ENCODE data around the gene NPDC1. TPM values are rescaled to one million over a fixed set of nuclear protein-coding genes. Genes with fewer than 3 reads are reported as not detected.

The NPDC1 gene
- total RNA-seq, 1 experiment from 2014 or later = not detected

DNA sequence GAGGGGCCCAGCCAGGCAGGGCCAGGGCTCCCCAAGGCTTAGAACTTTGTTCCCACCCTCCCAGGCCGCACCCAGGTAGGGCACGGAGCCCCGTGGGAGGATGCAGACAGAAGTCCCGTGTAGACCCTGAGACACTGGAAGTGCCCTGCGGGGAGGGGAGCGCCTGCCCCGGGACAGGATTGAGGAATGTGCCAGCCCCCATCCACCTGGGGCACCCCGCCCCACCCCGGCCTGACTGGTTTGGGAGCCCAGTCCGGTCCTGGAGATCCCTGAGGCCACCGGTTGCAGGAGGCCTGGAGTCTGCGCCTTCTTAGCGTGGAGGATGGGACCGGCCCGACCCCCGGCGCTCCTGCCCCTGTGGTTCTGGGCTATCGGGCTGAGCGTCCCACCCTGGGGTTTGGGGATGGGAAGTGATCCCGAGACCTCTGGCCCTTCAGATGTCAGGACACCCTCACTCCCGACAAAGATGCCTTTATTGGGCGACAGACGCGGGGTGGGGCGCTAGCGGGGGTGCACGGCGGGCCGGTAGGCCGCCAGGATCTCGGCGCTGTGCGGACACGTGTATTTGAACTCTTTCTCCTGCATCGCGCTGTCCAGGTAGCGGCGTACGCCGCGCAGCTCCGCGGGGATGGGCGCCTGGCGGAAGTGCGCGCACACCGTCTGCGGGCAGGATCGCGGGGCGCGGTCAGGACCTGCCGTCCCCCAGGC lies 51.6 kb downstream of the NPDC1 start:
- H3K4me1 ChIP-seq (replicated peaks) = peaks cover 30% of the 10 kb centered on the region
- DNase-seq (ENCODE audit: low read depth in 1 of 2, low spot score in 2 of 2) = no peak
- no peaks in the 10 kb centered on the region for H3K36me3 ChIP-seq
- no peak overlapping the region for H3K27ac ChIP-seq
- no peak overlapping the region for H3K4me3 ChIP-seq
- H3K9me3 ChIP-seq (replicated peaks) = peaks cover 13% of the 10 kb centered on the region
- no peaks in the 10 kb centered on the region for H3K27me3 ChIP-seq (replicated peaks)

DNA sequence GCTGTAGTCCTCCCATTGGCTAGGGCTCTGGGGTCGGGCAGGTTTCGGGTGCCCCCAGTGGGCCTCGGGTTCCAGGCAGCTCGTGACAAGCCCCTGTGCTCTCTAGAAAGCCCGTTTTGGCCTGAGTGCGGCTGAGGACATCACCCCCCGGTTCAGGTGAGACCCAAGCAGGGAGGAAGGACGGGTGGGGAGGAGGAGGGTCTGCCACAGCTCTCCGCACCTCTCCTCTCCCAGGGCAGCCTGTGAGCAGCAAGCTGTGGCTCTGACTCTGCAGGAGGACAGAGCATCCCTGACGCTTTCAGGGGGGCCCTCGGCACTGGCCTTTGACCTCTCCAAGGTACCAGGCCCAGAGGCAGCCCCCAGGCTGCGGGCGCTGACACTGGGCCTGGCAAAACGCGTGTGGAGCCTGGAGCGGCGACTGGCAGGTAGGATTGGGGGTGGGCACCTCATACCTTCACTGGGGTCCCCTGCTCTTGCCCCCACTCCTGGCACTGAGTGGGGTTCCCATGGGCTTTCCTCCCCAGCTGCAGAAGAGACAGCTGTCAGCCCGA lies 53.1 kb downstream of the NPDC1 start:
- Histone ChIP-seq H3K4me3 (peak overlapping the region; percentile 44), H3K36me3 (no peaks in the 10 kb centered on the region), H3K4me1 (replicated peaks) (peaks cover 23% of the 10 kb centered on the region), H3K9me3 (replicated peaks) (peaks cover 13% of the 10 kb centered on the region), H3K27me3 (replicated peaks) (no peaks in the 10 kb centered on the region), H3K27ac (no peak overlapping the region)
- DNase-seq (ENCODE audit: low read depth in 1 of 2, low spot score in 2 of 2) = no peak

DNA sequence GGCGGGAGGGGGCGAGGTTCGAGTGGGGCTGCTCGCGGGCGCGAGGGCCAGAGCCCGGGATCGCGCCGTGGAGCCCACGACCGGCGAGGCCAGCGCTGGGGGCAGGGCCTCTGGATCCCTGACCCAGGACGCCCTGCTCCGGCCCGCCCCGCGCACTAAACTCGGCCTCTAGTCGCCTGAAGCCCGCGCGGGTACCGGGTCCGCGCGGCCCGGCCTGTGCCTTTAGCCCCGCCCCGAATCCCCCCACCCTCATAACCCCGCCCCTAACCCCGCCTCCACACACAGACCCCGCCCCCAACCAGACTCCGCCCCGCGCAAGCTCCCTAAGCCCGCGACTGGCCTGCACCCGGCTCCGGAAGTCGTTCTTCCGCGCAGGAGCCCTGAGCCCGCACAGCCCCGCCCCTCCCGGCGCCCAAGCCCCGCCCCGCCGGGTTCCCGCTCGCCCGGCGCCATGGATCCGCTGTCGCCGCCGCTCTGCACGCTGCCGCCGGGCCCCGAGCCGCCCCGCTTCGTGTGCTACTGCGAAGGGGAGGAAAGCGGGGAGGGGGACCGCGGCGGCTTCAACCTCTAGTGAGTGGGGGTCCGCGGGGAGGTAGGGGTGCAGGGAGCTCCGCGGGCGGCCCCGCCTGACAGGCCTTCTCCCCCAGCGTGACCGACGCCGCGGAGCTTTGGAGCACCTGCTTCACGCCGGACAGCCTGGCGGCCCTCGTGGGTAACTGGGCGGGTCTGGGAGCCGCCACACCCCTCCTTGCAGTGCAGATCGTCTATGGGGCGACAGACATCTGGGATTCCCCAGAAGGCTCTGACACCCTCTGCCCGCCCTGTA lies 53.8 kb downstream of the NPDC1 start, which contains the start of gene PAXX:
Gene PAXX, plus strand, starts transcription at position 430 of the 826 bp plus-strand sequence. Its CDS starts 22 bp downstream, at position 452.
- no peak within 1 kb of the TSS for H3K27ac ChIP-seq
- H3K9me3 ChIP-seq (replicated peaks) = peaks cover 13% of the 10 kb centered on the region

DNA sequence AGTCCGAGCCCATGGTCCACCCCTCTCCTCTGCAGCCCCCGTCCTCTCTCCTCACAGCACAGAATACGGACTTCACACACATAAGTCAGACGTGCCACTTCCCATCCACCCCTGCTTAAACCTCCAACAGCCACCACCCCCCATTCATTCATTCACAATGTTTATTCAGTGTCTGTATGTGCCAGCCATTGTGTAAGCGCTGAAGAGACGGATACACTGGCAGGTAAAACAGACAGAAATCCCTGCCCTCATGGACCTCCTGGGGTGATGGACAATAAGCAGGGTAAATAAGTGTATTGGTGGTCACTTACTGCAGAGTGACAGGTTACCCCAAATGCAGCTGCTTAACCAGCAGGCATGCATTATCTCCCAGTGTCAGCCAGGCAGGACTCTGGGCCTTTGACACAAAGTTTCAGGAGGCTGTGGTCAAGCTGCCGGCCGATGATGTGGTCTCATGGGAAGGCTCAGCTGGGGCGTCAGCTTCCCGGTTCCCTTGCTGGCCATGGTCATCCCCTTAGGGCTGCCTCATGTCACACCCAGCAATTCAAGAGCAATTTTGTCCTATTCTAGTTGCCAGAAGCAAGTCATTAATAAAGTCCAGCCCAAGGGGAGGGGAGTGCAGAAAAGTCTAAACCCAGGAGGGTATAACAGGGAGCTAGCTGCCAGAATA lies 55.6 kb downstream of the NPDC1 start:
- no peak for DNase-seq (ENCODE audit: low read depth in 1 of 2, low spot score in 2 of 2)
- Histone ChIP-seq H3K27me3 (replicated peaks) (no peaks in the 10 kb centered on the region; the same call in 1 of the 2 replicates), H3K9me3 (replicated peaks) (peaks cover 13% of the 10 kb centered on the region), H3K36me3 (no peaks in the 10 kb centered on the region), H3K4me1 (replicated peaks) (peaks cover 10% of the 10 kb centered on the region), H3K27ac (no peak overlapping the region), H3K4me3 (no peak overlapping the region)

More for the DNA sequence above, 53.8 kb downstream of the NPDC1 start, which contains the start of gene PAXX:
- Histone ChIP-seq H3K4me1 (replicated peaks) (peaks cover 23% of the 10 kb centered on the region), H3K36me3 (no peaks in the 10 kb centered on the region), H3K27me3 (replicated peaks) (no peaks in the 10 kb centered on the region), H3K4me3 (peak within 1 kb of the TSS; percentile 44)
- peak; percentile 37 to 74 for DNase-seq (ENCODE audit: low read depth in 1 of 2, low spot score in 2 of 2)

Other genes starting within 250 kb of the NPDC1 start
- gene CCDC183, start 249.8 kb downstream of the NPDC1 start, total RNA-seq (2014; rRNA removed; shearing (Covaris generic)) = 0.16 TPM in 1 of 2 replicates, not detected in the other
- gene RABL6, start 238.2 kb downstream of the NPDC1 start, total RNA-seq (2014; rRNA removed; shearing (Covaris generic)) = 57.5 and 97.2 TPM in 2 replicates
- 0.11 and 0.16 TPM in 2 replicates for gene AJM1, start 203.7 kb downstream of the NPDC1 start, total RNA-seq (2014; rRNA removed; shearing (Covaris generic))
- gene PHPT1, start 196.8 kb downstream of the NPDC1 start, total RNA-seq (2014; rRNA removed; shearing (Covaris generic)) = 64.1 and 70.5 TPM in 2 replicates
- 0.42 and 1.0 TPM in 2 replicates for gene MAMDC4, start 193.8 kb downstream of the NPDC1 start, total RNA-seq (2014; rRNA removed; shearing (Covaris generic))
- gene EDF1, start 179.9 kb downstream of the NPDC1 start, total RNA-seq (2014; rRNA removed; shearing (Covaris generic)) = 266 and 387 TPM in 2 replicates
- gene TRAF2, start 159.7 kb downstream of the NPDC1 start, total RNA-seq (2014; rRNA removed; shearing (Covaris generic)) = 11.3 and 17.1 TPM in 2 replicates
- 89.0 and 93.8 TPM in 2 replicates for gene FBXW5, start 101.4 kb downstream of the NPDC1 start, total RNA-seq (2014; rRNA removed; shearing (Covaris generic))
- gene C8G, start 100.9 kb downstream of the NPDC1 start, total RNA-seq (2014; rRNA removed; shearing (Covaris generic)) = not detected in 2 replicates
- not detected in 2 replicates for gene LCN12, start 93.9 kb downstream of the NPDC1 start, total RNA-seq (2014; rRNA removed; shearing (Covaris generic))
- gene PTGDS, start 68.7 kb downstream of the NPDC1 start, total RNA-seq (2014; rRNA removed; shearing (Covaris generic)) = not detected in 2 replicates
- not detected in 2 replicates for gene LCNL1, start 63.2 kb downstream of the NPDC1 start, total RNA-seq (2014; rRNA removed; shearing (Covaris generic))
- gene PAXX, start 53.8 kb downstream of the NPDC1 start, total RNA-seq (2014; rRNA removed; shearing (Covaris generic)) = 14.5 and 15.1 TPM in 2 replicates
- 0.89 TPM in 1 of 2 replicates, not detected in the other for gene CLIC3, start 49.6 kb downstream of the NPDC1 start, total RNA-seq (2014; rRNA removed; shearing (Covaris generic))
- gene ABCA2, start 17.9 kb downstream of the NPDC1 start, total RNA-seq (2014; rRNA removed; shearing (Covaris generic)) = 0.81 and 1.3 TPM in 2 replicates
- not detected in 2 replicates for gene FUT7, start 14.1 kb downstream of the NPDC1 start, total RNA-seq (2014; rRNA removed; shearing (Covaris generic))
- gene ENTPD2, start 7.9 kb upstream of the NPDC1 start, total RNA-seq (2014; rRNA removed; shearing (Covaris generic)) = not detected in 2 replicates
- gene SAPCD2, start 24.4 kb upstream of the NPDC1 start, total RNA-seq (2014; rRNA removed; shearing (Covaris generic)) = 21.5 and 24.9 TPM in 2 replicates
- 3.4 and 5.6 TPM in 2 replicates for gene UAP1L1, start 31.3 kb upstream of the NPDC1 start, total RNA-seq (2014; rRNA removed; shearing (Covaris generic))
- gene MAN1B1, start 40.8 kb upstream of the NPDC1 start, total RNA-seq (2014; rRNA removed; shearing (Covaris generic)) = 51.8 and 64.4 TPM in 2 replicates
- gene DPP7, start 68.6 kb upstream of the NPDC1 start, total RNA-seq (2014; rRNA removed; shearing (Covaris generic)) = 5.1 and 6.4 TPM in 2 replicates
- gene GRIN1, start 93.0 kb upstream of the NPDC1 start, total RNA-seq (2014; rRNA removed; shearing (Covaris generic)) = not detected in 2 replicates
- not detected in 2 replicates for gene LRRC26, start 123.9 kb upstream of the NPDC1 start, total RNA-seq (2014; rRNA removed; shearing (Covaris generic))
- gene TMEM210, start 125.9 kb upstream of the NPDC1 start, total RNA-seq (2014; rRNA removed; shearing (Covaris generic)) = not detected in 2 replicates
- gene ANAPC2, start 142.4 kb upstream of the NPDC1 start, total RNA-seq (2014; rRNA removed; shearing (Covaris generic)) = 11.7 and 13.7 TPM in 2 replicates
- 94.2 and 177 TPM in 2 replicates for gene SSNA1, start 142.5 kb upstream of the NPDC1 start, total RNA-seq (2014; rRNA removed; shearing (Covaris generic))
- 6.0 and 6.1 TPM in 2 replicates for gene TPRN, start 154.6 kb upstream of the NPDC1 start, total RNA-seq (2014; rRNA removed; shearing (Covaris generic))
- 44.5 and 51.3 TPM in 2 replicates for gene TMEM203, start 159.5 kb upstream of the NPDC1 start, total RNA-seq (2014; rRNA removed; shearing (Covaris generic))
- gene NDOR1, start 159.5 kb upstream of the NPDC1 start, total RNA-seq (2014; rRNA removed; shearing (Covaris generic)) = 5.2 and 6.5 TPM in 2 replicates
- gene RNF208, start 176.1 kb upstream of the NPDC1 start, total RNA-seq (2014; rRNA removed; shearing (Covaris generic)) = not detected in 2 replicates
- 0.24 TPM in 1 of 2 replicates, not detected in the other for gene CYSRT1, start 179.0 kb upstream of the NPDC1 start, total RNA-seq (2014; rRNA removed; shearing (Covaris generic))
- gene RNF224, start 181.3 kb upstream of the NPDC1 start, total RNA-seq (2014; rRNA removed; shearing (Covaris generic)) = not detected in 2 replicates
- gene SLC34A3, start 184.7 kb upstream of the NPDC1 start, total RNA-seq (2014; rRNA removed; shearing (Covaris generic)) = not detected in 2 replicates
- gene TUBB4B, start 195.1 kb upstream of the NPDC1 start, total RNA-seq (2014; rRNA removed; shearing (Covaris generic)) = 229 and 232 TPM in 2 replicates
- gene STPG3, start 205.1 kb upstream of the NPDC1 start, total RNA-seq (2014; rRNA removed; shearing (Covaris generic)) = not detected in 2 replicates
- 35.2 and 41.9 TPM in 2 replicates for gene NELFB, start 209.2 kb upstream of the NPDC1 start, total RNA-seq (2014; rRNA removed; shearing (Covaris generic))
- gene TOR4A, start 231.5 kb upstream of the NPDC1 start, total RNA-seq (2014; rRNA removed; shearing (Covaris generic)) = 9.7 and 10.9 TPM in 2 replicates